A549 (cell line): ENCODE data around the gene TRAPPC2L.

Experiments
- CEBPB ChIP-seq, 2 experiments: fragments of >200 bp in 1 of 2; sonication (Bioruptor Twin) in 1 of 2; formaldehyde crosslinking in 1 of 2; IDR thresholded peaks; 2 replicates each; pipeline ENCODE4 v1.6.1; 2012 to 2016
- EP300 ChIP-seq, 2 experiments: fragments of >200 bp; sonication (Bioruptor Twin); formaldehyde crosslinking; IDR thresholded peaks; 2 replicates in 1 of 2; 3 replicates in 1 of 2; pipeline ENCODE4 v1.6.1; 2016 to 2017
- JUN ChIP-seq, 2 experiments: fragments of >200 bp; sonication (Bioruptor Twin); formaldehyde crosslinking; IDR thresholded peaks; 2 replicates in 1 of 2; 3 replicates in 1 of 2; pipeline ENCODE4 v1.6.1; 2016 to 2017
- PHF8 ChIP-seq: fragments of 200-600 bp; sonication (generic); IDR thresholded peaks from 2 replicates; pipeline ENCODE4 v1.6.1; 2016; ENCODE audit warnings: low read depth, mild to moderate bottlenecking, antibody characterized with exemption, moderate library complexity, borderline replicate concordance
- POLR2A ChIP-seq: IDR thresholded peaks from 2 replicates; pipeline ENCODE4 v1.6.1; 2012; ENCODE audit warnings: mild to moderate bottlenecking, low read length
- TF ChIP-seq, protein P1 (sequence below): fragments of >200 bp; sonication (Bioruptor Twin); formaldehyde crosslinking; IDR thresholded peaks from 3 replicates; pipeline ENCODE4 v1.5.1; 2016
- TF ChIP-seq, protein P2 (sequence below): IDR thresholded peaks from 2 replicates; pipeline ENCODE4 v1.6.1; 2012

DNA sequence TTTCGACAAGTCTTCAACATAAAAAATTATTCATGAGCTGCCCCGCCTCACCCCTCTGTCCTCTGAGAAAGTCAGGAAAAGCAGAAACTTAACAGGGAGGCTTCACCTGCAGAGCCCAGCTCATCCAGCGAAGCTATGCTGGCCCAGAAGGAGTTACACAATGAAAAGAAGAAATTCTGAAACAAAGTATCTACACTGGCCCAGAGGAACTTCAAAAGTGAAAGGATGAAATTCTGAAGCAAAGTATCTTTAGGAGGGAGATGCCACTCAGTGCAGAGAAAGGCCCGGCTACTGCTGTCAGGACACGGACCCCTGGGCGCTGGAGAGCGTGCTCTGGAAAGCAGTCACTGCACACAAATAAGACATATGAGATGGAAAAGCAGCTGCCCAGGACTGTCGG, 1.8 kb upstream of the TRAPPC2L start:
- TF ChIP-seq, protein P1, sequence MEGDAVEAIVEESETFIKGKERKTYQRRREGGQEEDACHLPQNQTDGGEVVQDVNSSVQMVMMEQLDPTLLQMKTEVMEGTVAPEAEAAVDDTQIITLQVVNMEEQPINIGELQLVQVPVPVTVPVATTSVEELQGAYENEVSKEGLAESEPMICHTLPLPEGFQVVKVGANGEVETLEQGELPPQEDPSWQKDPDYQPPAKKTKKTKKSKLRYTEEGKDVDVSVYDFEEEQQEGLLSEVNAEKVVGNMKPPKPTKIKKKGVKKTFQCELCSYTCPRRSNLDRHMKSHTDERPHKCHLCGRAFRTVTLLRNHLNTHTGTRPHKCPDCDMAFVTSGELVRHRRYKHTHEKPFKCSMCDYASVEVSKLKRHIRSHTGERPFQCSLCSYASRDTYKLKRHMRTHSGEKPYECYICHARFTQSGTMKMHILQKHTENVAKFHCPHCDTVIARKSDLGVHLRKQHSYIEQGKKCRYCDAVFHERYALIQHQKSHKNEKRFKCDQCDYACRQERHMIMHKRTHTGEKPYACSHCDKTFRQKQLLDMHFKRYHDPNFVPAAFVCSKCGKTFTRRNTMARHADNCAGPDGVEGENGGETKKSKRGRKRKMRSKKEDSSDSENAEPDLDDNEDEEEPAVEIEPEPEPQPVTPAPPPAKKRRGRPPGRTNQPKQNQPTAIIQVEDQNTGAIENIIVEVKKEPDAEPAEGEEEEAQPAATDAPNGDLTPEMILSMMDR = no peak
- TF ChIP-seq PHF8 (no peak), CEBPB (IDR thresholded peaks at IDR 0.05) (no peak), POLR2A (no peak), EP300 (IDR thresholded peaks at IDR 0.05) (no peak), JUN (IDR thresholded peaks at IDR 0.05) (no peak)
- TF ChIP-seq, protein P2, sequence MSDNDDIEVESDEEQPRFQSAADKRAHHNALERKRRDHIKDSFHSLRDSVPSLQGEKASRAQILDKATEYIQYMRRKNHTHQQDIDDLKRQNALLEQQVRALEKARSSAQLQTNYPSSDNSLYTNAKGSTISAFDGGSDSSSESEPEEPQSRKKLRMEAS = no peak
